HepG2 (cell line): ENCODE measurements around the gene CD248. TPM values are rescaled to one million over a fixed set of nuclear protein-coding genes. Genes with fewer than 3 reads are reported as not detected.

ENCODE experiments used
- HES4 ChIP-seq: sonication (generic); formaldehyde crosslinking; IDR thresholded peaks from 2 replicates; pipeline ENCODE4 v1.9.0; 2021; ENCODE audit warnings: mild to moderate bottlenecking, missing genetic modification reagents, borderline replicate concordance
- MTF2 ChIP-seq: sonication (generic); formaldehyde crosslinking; IDR thresholded peaks from 2 replicates; pipeline ENCODE4 v1.5.0; 2020; ENCODE audit warnings: missing genetic modification reagents, borderline replicate concordance
- NCOA1 ChIP-seq: sonication (generic); formaldehyde crosslinking; IDR thresholded peaks from 2 replicates; pipeline ENCODE4 v1.9.0; 2021; ENCODE audit warnings: missing genetic modification reagents
- NR2F1 ChIP-seq, 2 experiments: fragments of 450-650 bp in 1 of 2; formaldehyde crosslinking in 1 of 2; IDR thresholded peaks; 2 replicates each; pipeline versions ENCODE4 v1.5.0 to v1.6.1; 2016 to 2020; ENCODE audit warnings: mild to moderate bottlenecking in 1 of 2, missing compliant biosample characterization in 1 of 2, missing genetic modification reagents in 1 of 2, moderate library complexity in 1 of 2
- POGK ChIP-seq: sonication (generic); formaldehyde crosslinking; conservative IDR thresholded peaks from 2 replicates; pipeline ENCODE4 v1.8.0; 2022; ENCODE audit warnings: mild to moderate bottlenecking, moderate library complexity, missing genetic modification reagents
- RERE ChIP-seq: IDR thresholded peaks from 2 replicates; pipeline ENCODE4 v1.6.1; 2016; ENCODE audit warnings: low read depth, missing genetic modification reagents, missing compliant biosample characterization
- SOX5 ChIP-seq: IDR thresholded peaks from 2 replicates; pipeline ENCODE4 v1.6.1; 2016; ENCODE audit warnings: borderline replicate concordance
- TFE3 ChIP-seq: IDR thresholded peaks from 2 replicates; pipeline ENCODE4 v1.6.1; 2016
- ZNF432 ChIP-seq: sonication (generic); formaldehyde crosslinking; IDR thresholded peaks from 2 replicates; pipeline ENCODE4 v1.5.0; 2020; ENCODE audit warnings: missing genetic modification reagents, mild to moderate bottlenecking, borderline replicate concordance
- ZNF678 ChIP-seq: sonication (generic); formaldehyde crosslinking; IDR thresholded peaks from 2 replicates; pipeline ENCODE4 v1.4.0; 2020; ENCODE audit warnings: mild to moderate bottlenecking, missing genetic modification reagents
- ZNF704 ChIP-seq: sonication (generic); formaldehyde crosslinking; IDR thresholded peaks from 2 replicates; pipeline ENCODE4 v1.8.1; 2023; ENCODE audit warnings: mild to moderate bottlenecking, inconsistent platforms, moderate library complexity, missing genetic modification reagents, borderline replicate concordance
- ZSCAN12 ChIP-seq: sonication (generic); formaldehyde crosslinking; IDR thresholded peaks from 2 replicates; pipeline ENCODE4 v1.9.0; 2021; ENCODE audit warnings: mild to moderate bottlenecking, missing genetic modification reagents
- polyA plus RNA-seq, 8 experiments: library from polyadenylated mRNA; depleted of rRNA in 3 of 8; stranded (reverse) in 7 of 8; unstranded in 1 of 8; fragments of >200 nt; fragmentation: Illumina TruSeq in 4 of 8; extraction: Trizol in 4 of 8; gene quantifications; 2 replicates each; pipeline versions ENCODE4 v1.2.1 to v1.2.3, GENCODE V29; 2011 to 2016; ENCODE audit warnings: low read depth in 4 of 8, missing spikeins in 1 of 8, mixed read lengths in 1 of 8; ENCODE audit not compliant: insufficient read depth in 1 of 8
- total RNA-seq, 5 experiments: library from RNA; depleted of rRNA; stranded (reverse); fragments of >200 nt; fragmentation: Illumina TruSeq; extraction: Trizol; gene quantifications; 2 replicates each; pipeline ENCODE4 v1.2.3, GENCODE V29; 2016; ENCODE audit warnings: low read depth in 1 of 5

The CD248 gene
- total and polyA plus RNA-seq, 2 of the 13 experiments (the other 11 are each of a cell fraction or from before 2014, with no cell fraction given): 0.25 to 0.35 TPM

GRCh38 chr11:66288671-66289547 is 27.9 kb downstream of the CD248 start, which contains the start of gene YIF1A (continued):
- TF ChIP-seq ZSCAN12 (CRISPR knock-in tag): peak; percentile 57; the same call in 1 of the 2 replicates
- TF ChIP-seq RERE (CRISPR knock-in tag): no peak
- TF ChIP-seq ZNF704 (CRISPR knock-in tag): no peak
- TF ChIP-seq TFE3: no peak
- TF ChIP-seq NR2F1 (CRISPR knock-in tag; IDR thresholded peaks at IDR 0.05): no peak; a peak in 1 of 4 replicates
- TF ChIP-seq NCOA1 (CRISPR knock-in tag): no peak
- no peak for TF ChIP-seq MTF2 (CRISPR knock-in tag)
- peak; percentile 19; the same call in 1 of the 2 replicates for TF ChIP-seq SOX5
- TF ChIP-seq POGK: no peak
- no peak for TF ChIP-seq ZNF432 (CRISPR knock-in tag)
- TF ChIP-seq ZNF678 (CRISPR knock-in tag): no peak; the same call in none of the 2 replicates
- no peak; the same call in 1 of the 2 replicates for TF ChIP-seq HES4 (CRISPR knock-in tag)
